BLaER1 (cell line): ENCODE data around the gene ORM2.

Experiments used
- H3K27ac ChIP-seq: shearing (Covaris generic); formaldehyde crosslinking; 2 replicates; pipeline ENCODE4 v1.8.1; 2022
- H3K27me3 ChIP-seq: shearing (Covaris generic); formaldehyde crosslinking; 2 replicates; pipeline ENCODE4 v1.8.1; 2022
- H3K36me3 ChIP-seq: shearing (Covaris generic); formaldehyde crosslinking; 2 replicates; pipeline ENCODE4 v1.8.1; 2022
- H3K4me1 ChIP-seq: shearing (Covaris generic); formaldehyde crosslinking; 2 replicates; pipeline ENCODE4 v1.8.1; 2022
- H3K4me2 ChIP-seq: shearing (Covaris generic); formaldehyde crosslinking; 2 replicates; pipeline ENCODE4 v1.8.1; 2022
- H3K4me3 ChIP-seq: shearing (Covaris generic); formaldehyde crosslinking; 2 replicates; pipeline ENCODE4 v1.8.1; 2022
- H3K9ac ChIP-seq: shearing (Covaris generic); formaldehyde crosslinking; 2 replicates; pipeline ENCODE4 v1.8.1; 2022
- H3K9me3 ChIP-seq: shearing (Covaris generic); formaldehyde crosslinking; 2 replicates; pipeline ENCODE4 v1.8.1; 2022
- H4K20me1 ChIP-seq: shearing (Covaris generic); formaldehyde crosslinking; 2 replicates; pipeline ENCODE4 v1.8.1; 2022
- Cebpa-rat ChIP-seq: shearing (Covaris generic); IDR thresholded peaks from 2 replicates; pipeline ENCODE4 v1.8.1; 2022

Gene ORM2

GRCh38 chr9:114291886-114292590, 37.6 kb upstream of the ORM2 start:
- H4K20me1 ChIP-seq, result no peaks in the 10 kb centered on the region
- no peak for TF ChIP-seq Cebpa-rat
- peaks cover 35% of the 10 kb centered on the region for H3K9me3 ChIP-seq
- no peaks in the 10 kb centered on the region for H3K27me3 ChIP-seq
- H3K36me3 ChIP-seq, result peaks cover 78% of the 10 kb centered on the region
- no peak overlapping the region for H3K4me3 ChIP-seq
- H3K27ac ChIP-seq, result no peak overlapping the region
- H3K9ac ChIP-seq, result no peak overlapping the region
- no peak overlapping the region for H3K4me2 ChIP-seq
- no peaks in the 10 kb centered on the region for H3K4me1 ChIP-seq

DNA sequence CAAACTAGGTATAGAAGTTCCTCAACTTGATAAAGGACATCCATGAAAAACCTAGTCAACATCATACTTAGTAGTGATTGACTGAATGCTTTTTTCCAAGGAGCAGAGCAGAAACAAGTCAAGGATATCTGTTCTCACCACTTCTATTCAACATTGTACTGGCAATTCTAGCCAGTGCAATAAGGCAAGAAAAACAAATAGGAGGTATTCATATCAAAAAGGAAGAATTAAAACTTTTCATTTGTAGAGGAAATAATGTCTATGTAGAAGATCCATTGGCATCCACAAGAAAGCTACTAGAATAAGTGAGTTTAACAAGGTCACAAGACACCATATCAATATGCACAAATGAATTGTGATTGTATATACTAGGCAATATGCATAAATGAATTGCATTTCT, 35.0 kb upstream of the ORM2 start:
- Histone ChIP-seq H3K27me3 (no peaks in the 10 kb centered on the region), H3K4me2 (no peak overlapping the region), H4K20me1 (no peaks in the 10 kb centered on the region), H3K9me3 (peaks cover 35% of the 10 kb centered on the region), H3K9ac (no peak overlapping the region), H3K4me3 (no peak overlapping the region), H3K36me3 (peaks cover 83% of the 10 kb centered on the region), H3K27ac (no peak overlapping the region), H3K4me1 (no peaks in the 10 kb centered on the region)
- no peak for TF ChIP-seq Cebpa-rat

DNA sequence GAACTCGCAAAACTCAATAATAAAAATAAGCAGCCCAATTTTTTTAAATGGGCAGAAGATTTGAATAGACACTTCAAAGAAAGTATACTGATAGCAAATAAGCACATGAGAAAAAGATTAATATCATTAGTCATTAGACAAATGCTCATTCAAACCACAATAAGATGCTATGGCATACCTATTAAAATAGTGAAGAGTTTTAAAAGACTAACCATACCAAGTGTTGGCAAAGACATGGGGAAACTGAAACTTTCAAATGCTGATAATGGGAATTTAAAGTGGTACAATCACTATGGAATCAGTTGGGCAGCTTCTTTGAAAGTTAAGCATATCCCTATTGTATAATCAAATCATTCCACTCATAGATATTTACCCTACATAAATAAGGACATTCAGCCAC, 33.3 kb upstream of the ORM2 start:
- Histone ChIP-seq H3K4me2 (no peak overlapping the region), H3K4me1 (no peaks in the 10 kb centered on the region), H3K9ac (no peak overlapping the region), H4K20me1 (no peaks in the 10 kb centered on the region), H3K4me3 (no peak overlapping the region), H3K9me3 (peaks cover 35% of the 10 kb centered on the region), H3K36me3 (peaks cover 95% of the 10 kb centered on the region), H3K27ac (no peak overlapping the region), H3K27me3 (no peaks in the 10 kb centered on the region)
- no peak for TF ChIP-seq Cebpa-rat

GRCh38 chr9:114299286-114300152, 30.1 kb upstream of the ORM2 start:
- no peak overlapping the region for H3K9ac ChIP-seq
- H3K27me3 ChIP-seq, result no peaks in the 10 kb centered on the region
- H3K4me3 ChIP-seq, result no peak overlapping the region
- TF ChIP-seq Cebpa-rat, result no peak
- no peaks in the 10 kb centered on the region for H3K4me1 ChIP-seq
- H3K27ac ChIP-seq, result no peak overlapping the region
- no peaks in the 10 kb centered on the region for H4K20me1 ChIP-seq
- H3K9me3 ChIP-seq, result peaks cover 21% of the 10 kb centered on the region
- H3K4me2 ChIP-seq, result no peak overlapping the region
- H3K36me3 ChIP-seq, result peaks cover 95% of the 10 kb centered on the region

GRCh38 chr9:114300153-114300845, 29.4 kb upstream of the ORM2 start:
- Histone ChIP-seq H3K9ac (no peak overlapping the region), H3K9me3 (peaks cover 13% of the 10 kb centered on the region), H3K36me3 (peaks cover 95% of the 10 kb centered on the region), H3K4me1 (peaks cover 3% of the 10 kb centered on the region; the same call in 1 of the 2 replicates), H3K27me3 (no peaks in the 10 kb centered on the region), H3K27ac (no peak overlapping the region), H3K4me2 (no peak overlapping the region), H3K4me3 (no peak overlapping the region), H4K20me1 (no peaks in the 10 kb centered on the region)
- no peak for TF ChIP-seq Cebpa-rat

GRCh38 chr9:114300846-114301797, 28.5 kb upstream of the ORM2 start:
- Histone ChIP-seq H3K4me2 (no peak overlapping the region), H4K20me1 (no peaks in the 10 kb centered on the region), H3K9ac (no peak overlapping the region), H3K27me3 (no peaks in the 10 kb centered on the region), H3K4me1 (peaks cover 8% of the 10 kb centered on the region; the same call in 1 of the 2 replicates), H3K27ac (no peak overlapping the region), H3K36me3 (peaks cover 93% of the 10 kb centered on the region), H3K4me3 (no peak overlapping the region), H3K9me3 (peaks cover 5% of the 10 kb centered on the region)
- no peak for TF ChIP-seq Cebpa-rat

DNA sequence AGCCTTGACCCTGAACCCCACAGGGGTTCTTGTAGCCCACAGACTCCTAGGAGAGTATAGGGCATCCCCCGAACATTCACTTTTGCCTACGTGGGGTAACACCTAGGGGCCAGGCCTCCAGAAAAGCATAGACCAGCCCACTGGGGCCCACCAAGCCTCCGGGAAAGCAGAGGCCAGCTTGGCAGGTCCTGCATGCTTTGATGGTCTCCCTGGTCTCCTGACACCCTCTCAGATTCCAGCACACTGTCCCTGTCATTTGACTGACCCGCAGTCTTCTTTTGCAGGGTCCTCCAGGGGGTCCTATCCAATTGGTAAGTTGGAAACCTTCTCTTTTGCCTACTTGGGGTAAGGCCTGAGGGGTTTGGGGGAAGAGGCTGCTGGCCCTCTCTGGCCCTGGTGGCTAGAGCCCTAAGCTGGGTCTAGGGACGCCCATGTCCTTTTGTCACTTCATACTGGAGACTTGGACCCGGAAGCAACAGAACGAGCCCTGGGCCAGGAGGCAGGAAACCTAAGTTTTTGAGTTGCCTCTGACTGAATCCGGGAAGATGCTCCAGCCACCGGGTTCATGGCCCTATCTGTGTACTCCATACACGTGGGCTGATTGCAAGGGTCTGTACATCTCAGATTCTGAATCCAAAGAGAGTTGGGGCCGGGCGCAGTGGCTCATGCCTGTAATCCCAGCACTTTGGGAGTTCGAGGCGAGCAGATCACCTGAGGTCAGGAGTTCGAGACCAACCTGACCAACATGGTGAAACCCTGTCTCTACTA, 27.7 kb upstream of the ORM2 start:
- H3K4me1 ChIP-seq, result peaks cover 8% of the 10 kb centered on the region; the same call in 1 of the 2 replicates
- H3K36me3 ChIP-seq, result peaks cover 93% of the 10 kb centered on the region
- TF ChIP-seq Cebpa-rat, result no peak
- H3K27ac ChIP-seq, result no peak overlapping the region
- no peaks in the 10 kb centered on the region for H3K9me3 ChIP-seq
- H3K9ac ChIP-seq, result no peak overlapping the region
- H3K4me2 ChIP-seq, result no peak overlapping the region
- H3K27me3 ChIP-seq, result no peaks in the 10 kb centered on the region
- no peaks in the 10 kb centered on the region for H4K20me1 ChIP-seq
- H3K4me3 ChIP-seq, result no peak overlapping the region

GRCh38 chr9:114302727-114303126, 26.9 kb upstream of the ORM2 start:
- Histone ChIP-seq H3K27ac (no peak overlapping the region), H4K20me1 (no peaks in the 10 kb centered on the region), H3K4me2 (no peak overlapping the region), H3K4me3 (no peak overlapping the region), H3K9me3 (no peaks in the 10 kb centered on the region), H3K9ac (no peak overlapping the region), H3K4me1 (peaks cover 8% of the 10 kb centered on the region; the same call in 1 of the 2 replicates), H3K27me3 (no peaks in the 10 kb centered on the region), H3K36me3 (peaks cover 94% of the 10 kb centered on the region)
- no peak for TF ChIP-seq Cebpa-rat
